ENCODE measurements around the gene PRDM8.

The PRDM8 gene

DNA sequence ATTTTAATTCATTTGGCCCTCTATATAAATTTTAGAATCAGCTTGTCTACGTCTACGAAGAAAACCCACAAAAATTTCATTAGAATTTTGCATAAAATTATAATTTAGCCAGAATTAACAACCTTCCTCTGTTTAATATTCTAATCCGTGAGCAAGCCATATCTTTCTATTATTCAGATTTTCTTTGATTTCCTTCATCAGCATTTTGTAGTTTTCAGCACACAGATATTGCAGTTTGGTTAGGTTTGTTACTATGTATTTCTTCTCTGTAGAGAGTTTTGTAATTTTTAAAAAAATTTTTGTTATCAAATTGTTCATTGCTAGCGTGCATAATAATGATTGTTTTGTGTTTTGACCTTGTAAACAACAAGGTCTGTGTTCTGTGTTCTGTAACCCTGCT is 34.9 kb upstream of the PRDM8 start:
- ChIA-PET POLR2A (no interaction called here), CTCF (no interaction called here)
- Histone ChIP-seq H3K4me1 (ENCODE audit: control insufficient read depth, insufficient read depth, low read length) (no peaks in the 10 kb centered on the region), H3K9me3 (ENCODE audit: control insufficient read depth, insufficient read depth, low read depth, low read length) (no peaks in the 10 kb centered on the region), H3K27ac (ENCODE audit: extremely low read depth, low read depth, low read length) (no peak overlapping the region), H3K36me3 (ENCODE audit: control insufficient read depth in 2 of 2, insufficient read depth in 1 of 2, low read length in 2 of 2) (no peaks in the 10 kb centered on the region), H3K4me3 (ENCODE audit: low read depth, low read length) (no peak overlapping the region)
- no peak for TF ChIP-seq ZNF433 (tag by site-specific recombination; IDR thresholded peaks at IDR 0.05; ENCODE audit: low read depth)

- ChIA-PET CTCF (interaction anchor here (0.6 kb wide), 2 partner anchors 21 to 322 kb away, joined by 3 read pairs; no protein-coding TSS in a partner anchor), POLR2A (no interaction called here)
- Histone ChIP-seq H3K4me1 (ENCODE audit: control insufficient read depth, insufficient read depth, low read length) (no peaks in the 10 kb centered on the region), H3K4me3 (ENCODE audit: low read depth, low read length) (no peak overlapping the region), H3K36me3 (ENCODE audit: control insufficient read depth in 2 of 2, insufficient read depth in 1 of 2, low read length in 2 of 2) (no peaks in the 10 kb centered on the region), H3K9me3 (ENCODE audit: control insufficient read depth, insufficient read depth, low read depth, low read length) (no peaks in the 10 kb centered on the region), H3K27ac (ENCODE audit: extremely low read depth, low read depth, low read length) (no peak overlapping the region)
- TF ChIP-seq ZNF366 (tag by site-specific recombination; conservative IDR thresholded peaks at IDR 0.05) (peak; percentile 52), ZNF580 (tag by site-specific recombination; IDR thresholded peaks at IDR 0.05) (no peak)
Measured at GRCh38 chr4:80165855-80166254, 31.4 kb upstream of the PRDM8 start.

GRCh38 chr4:80171251-80171650 is 26.1 kb upstream of the PRDM8 start:
- no peak for TF ChIP-seq ZNF747 (tag by site-specific recombination; IDR thresholded peaks at IDR 0.05)
- Histone ChIP-seq H3K36me3 (ENCODE audit: control insufficient read depth in 2 of 2, insufficient read depth in 1 of 2, low read length in 2 of 2) (no peaks in the 10 kb centered on the region), H3K9me3 (ENCODE audit: control insufficient read depth, insufficient read depth, low read depth, low read length) (no peaks in the 10 kb centered on the region), H3K27ac (ENCODE audit: extremely low read depth, low read depth, low read length) (no peak overlapping the region), H3K4me1 (ENCODE audit: control insufficient read depth, insufficient read depth, low read length) (no peaks in the 10 kb centered on the region), H3K4me3 (ENCODE audit: low read depth, low read length) (no peak overlapping the region)
- CTCF ChIA-PET = interaction anchor here (0.7 to 0.9 kb wide), 2 partner anchors 12 to 50 kb away, joined by 3 read pairs; no protein-coding TSS in a partner anchor
- POLR2A ChIA-PET = no interaction called here

- H3K4me1 ChIP-seq (ENCODE audit: control insufficient read depth, insufficient read depth, low read length) = no peaks in the 10 kb centered on the region
- POLR2A ChIA-PET = no interaction called here
- H3K4me3 ChIP-seq (ENCODE audit: low read depth, low read length) = no peak overlapping the region
- H3K27ac ChIP-seq (ENCODE audit: extremely low read depth, low read depth, low read length) = no peak overlapping the region
- no peaks in the 10 kb centered on the region for H3K9me3 ChIP-seq (ENCODE audit: control insufficient read depth, insufficient read depth, low read depth, low read length)
- CTCF ChIA-PET = interaction anchor here (0.7 to 0.9 kb wide), 3 partner anchors 12 to 1219 kb away, joined by 3 to 4 read pairs (median 3); no protein-coding TSS in a partner anchor
- no peak for TF ChIP-seq ZNF280C (tag by site-specific recombination; IDR thresholded peaks at IDR 0.05)
- no peak for TF ChIP-seq ZNF274 (IDR thresholded peaks at IDR 0.05; ENCODE audit: low read length)
- TF ChIP-seq ZNF274 (tag by site-specific recombination; IDR thresholded peaks at IDR 0.05; ENCODE audit: borderline replicate concordance) = no peak
- TF ChIP-seq ZNF19 (tag by site-specific recombination; IDR thresholded peaks at IDR 0.05; ENCODE audit: low read depth) = no peak
- H3K36me3 ChIP-seq (ENCODE audit: control insufficient read depth in 2 of 2, insufficient read depth in 1 of 2, low read length in 2 of 2) = no peaks in the 10 kb centered on the region
Measured at GRCh38 chr4:80171656-80172055, 25.6 kb upstream of the PRDM8 start.

DNA sequence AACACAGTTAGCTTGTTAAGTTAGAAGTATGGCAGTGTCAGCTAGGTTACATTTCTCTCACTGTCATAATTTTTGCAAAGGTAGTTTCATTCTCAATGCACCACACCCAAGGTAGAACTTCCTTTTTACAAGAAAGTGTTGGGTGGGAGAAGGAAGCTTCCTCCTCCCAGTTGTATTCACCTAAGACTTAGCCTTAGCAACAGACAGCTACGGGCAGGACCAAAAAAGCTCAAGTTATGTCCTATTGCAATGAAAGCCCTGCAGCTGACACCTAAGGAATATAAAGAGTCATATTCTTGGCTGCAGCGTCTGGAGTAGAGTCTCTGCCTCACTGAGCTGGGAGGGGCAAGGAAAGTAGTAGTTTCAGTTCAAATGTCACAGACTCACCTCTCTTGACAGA is 25.1 kb upstream of the PRDM8 start:
- H3K9me3 ChIP-seq (ENCODE audit: control insufficient read depth, insufficient read depth, low read depth, low read length) = no peaks in the 10 kb centered on the region
- no peak for TF ChIP-seq GFI1B (tag by site-specific recombination; IDR thresholded peaks at IDR 0.05)
- no peak for TF ChIP-seq PRDM10 (tag by site-specific recombination; IDR thresholded peaks at IDR 0.05)
- TF ChIP-seq CTCF (tag by site-specific recombination; IDR thresholded peaks at IDR 0.05) = no peak
- no peak for TF ChIP-seq ZBTB44 (tag by site-specific recombination; IDR thresholded peaks at IDR 0.05)
- no peaks in the 10 kb centered on the region for H3K36me3 ChIP-seq (ENCODE audit: control insufficient read depth in 2 of 2, insufficient read depth in 1 of 2, low read length in 2 of 2)
- no peaks in the 10 kb centered on the region for H3K4me1 ChIP-seq (ENCODE audit: control insufficient read depth, insufficient read depth, low read length)
- CTCF ChIA-PET = interaction anchor here (0.7 to 0.9 kb wide), 2 partner anchors 11 to 1219 kb away, joined by 3 to 4 read pairs; no protein-coding TSS in a partner anchor
- POLR2A ChIA-PET = interaction anchor here (0.6 kb wide), 1 partner anchor 777 kb away, joined by 3 read pairs; no protein-coding TSS in a partner anchor
- no peak overlapping the region for H3K27ac ChIP-seq (ENCODE audit: extremely low read depth, low read depth, low read length)
- no peak overlapping the region for H3K4me3 ChIP-seq (ENCODE audit: low read depth, low read length)
